ENCODE results near the gene TNS4. TPM values are rescaled to one million over a fixed set of nuclear protein-coding genes. Genes with fewer than 3 reads are reported as not detected.
A peak's percentile ranks its signal among the peaks of the same experiment; 100 is the strongest.

Gene TNS4
- polyA plus RNA-seq, 2 of the 4 experiments (the other 2 are of a cell fraction): 24.2 to 73.5 TPM

- FAIRE-seq (no peak), ATAC-seq (peak; percentile 37 to 57), DNase-seq (ENCODE audit: low read depth in 1 of 2, low spot score in 1 of 2) (no peak)
- Histone ChIP-seq H3K9me3 (no peaks in the 10 kb centered on the region), H3K4me2 (peak overlapping the region; percentile 48), H3K27ac (peak overlapping the region; percentile 95 to 99), H3K4me1 (peaks cover 71% of the 10 kb centered on the region), H3K4me3 (no peak overlapping the region)
- POLR2A ChIA-PET: interaction anchor here (0.7 to 3.3 kb wide), 23 partner anchors 8 to 1146 kb away, joined by 3 to 114 read pairs (median 7); partner anchors contain the start of gene EIF1
- CTCF ChIA-PET: interaction anchor here (1.2 to 36.6 kb wide), 7 partner anchors 7 to 184 kb away, joined by 3 to 1144 read pairs (median 4); partner anchors contain the start of genes CCR7 and IGFBP4
- no peak for TF ChIP-seq HES2 (IDR thresholded peaks at IDR 0.05)
- TF ChIP-seq RFX5 (IDR thresholded peaks at IDR 0.05): no peak
- peak; percentile 74 for TF ChIP-seq HMGXB4 (CRISPR knock-in tag; IDR thresholded peaks at IDR 0.05; ENCODE audit: borderline replicate concordance)
- no peak for TF ChIP-seq MAX (IDR thresholded peaks at IDR 0.05)
- TF ChIP-seq NR3C1 (IDR thresholded peaks at IDR 0.05): no peak
- no peak for TF ChIP-seq BHLHE40 (IDR thresholded peaks at IDR 0.05; ENCODE audit: low read depth, low read length)
- TF ChIP-seq EHMT2 (IDR thresholded peaks at IDR 0.05; ENCODE audit: low read depth): no peak
- TF ChIP-seq HOXB5 (CRISPR knock-in tag; IDR thresholded peaks at IDR 0.05): no peak; the same call in none of the 2 replicates
- TF ChIP-seq HOXB13 (CRISPR knock-in tag; IDR thresholded peaks at IDR 0.05; ENCODE audit: low read depth): peak; percentile 93; the same call in 1 of the 2 replicates
- TF ChIP-seq SREBF2 (IDR thresholded peaks at IDR 0.05): no peak
- TF ChIP-seq TFCP2L1 (CRISPR knock-in tag; IDR thresholded peaks at IDR 0.05): peak; percentile 24; the same call in 1 of the 2 replicates
- TF ChIP-seq JUNB (IDR thresholded peaks at IDR 0.05): no peak
- TF ChIP-seq HOXA7 (CRISPR knock-in tag; IDR thresholded peaks at IDR 0.05): peak; percentile 87
- no peak for TF ChIP-seq ELK1 (IDR thresholded peaks at IDR 0.05; ENCODE audit: low read depth, low read length)
- TF ChIP-seq TP53 (CRISPR knock-in tag; IDR thresholded peaks at IDR 0.05): 0 out of 2 replicates have a peak, but pooled peaks have one; percentile 41
- TF ChIP-seq USF2 (IDR thresholded peaks at IDR 0.05): no peak
- no peak for TF ChIP-seq CBX2 (IDR thresholded peaks at IDR 0.05; ENCODE audit: borderline replicate concordance, low read depth)
- no peak for TF ChIP-seq RCOR1 (IDR thresholded peaks at IDR 0.05; ENCODE audit: low read depth, low read length)
- no peak for TF ChIP-seq KDM5A (IDR thresholded peaks at IDR 0.05)
- TF ChIP-seq POLR2A (IDR thresholded peaks at IDR 0.05; ENCODE audit: low read length): peak; percentile 34
- no peak for TF ChIP-seq ZFP36 (IDR thresholded peaks at IDR 0.05; ENCODE audit: borderline replicate concordance, partially characterized antibody)
- TF ChIP-seq HEYL (CRISPR knock-in tag; IDR thresholded peaks at IDR 0.05): peak; percentile 84
- TF ChIP-seq GATA3 (IDR thresholded peaks at IDR 0.05; ENCODE audit: borderline replicate concordance): 0 out of 2 replicates have a peak, but pooled peaks have one; percentile 15
- no peak for TF ChIP-seq KDM1A (IDR thresholded peaks at IDR 0.05; ENCODE audit: low read depth)
- no peak for TF ChIP-seq MAFK (IDR thresholded peaks at IDR 0.05; ENCODE audit: partially characterized antibody)
- TF ChIP-seq CEBPB (IDR thresholded peaks at IDR 0.05): no peak
- peak; percentile 72 for TF ChIP-seq FOSB (CRISPR knock-in tag; IDR thresholded peaks at IDR 0.05)
- TF ChIP-seq EHF (CRISPR knock-in tag; IDR thresholded peaks at IDR 0.05): peak; percentile 65; the same call in 1 of the 2 replicates
- TF ChIP-seq FOXS1 (CRISPR knock-in tag; IDR thresholded peaks at IDR 0.05): no peak
- no peak for TF ChIP-seq NPAS2 (CRISPR knock-in tag; IDR thresholded peaks at IDR 0.05; ENCODE audit: borderline replicate concordance)
- TF ChIP-seq CTCF (IDR thresholded peaks at IDR 0.05): no peak
- WGBS (ENCODE audit: missing lambda C conversion rate): 61% methylated on average over 16 of the region's 18 CpGs
These were observed 40.6 kb upstream of the TNS4 start for GRCh38 chr17:40541873-40542557.
